ENCODE results near the gene LRRC25.

The LRRC25 gene

DNA sequence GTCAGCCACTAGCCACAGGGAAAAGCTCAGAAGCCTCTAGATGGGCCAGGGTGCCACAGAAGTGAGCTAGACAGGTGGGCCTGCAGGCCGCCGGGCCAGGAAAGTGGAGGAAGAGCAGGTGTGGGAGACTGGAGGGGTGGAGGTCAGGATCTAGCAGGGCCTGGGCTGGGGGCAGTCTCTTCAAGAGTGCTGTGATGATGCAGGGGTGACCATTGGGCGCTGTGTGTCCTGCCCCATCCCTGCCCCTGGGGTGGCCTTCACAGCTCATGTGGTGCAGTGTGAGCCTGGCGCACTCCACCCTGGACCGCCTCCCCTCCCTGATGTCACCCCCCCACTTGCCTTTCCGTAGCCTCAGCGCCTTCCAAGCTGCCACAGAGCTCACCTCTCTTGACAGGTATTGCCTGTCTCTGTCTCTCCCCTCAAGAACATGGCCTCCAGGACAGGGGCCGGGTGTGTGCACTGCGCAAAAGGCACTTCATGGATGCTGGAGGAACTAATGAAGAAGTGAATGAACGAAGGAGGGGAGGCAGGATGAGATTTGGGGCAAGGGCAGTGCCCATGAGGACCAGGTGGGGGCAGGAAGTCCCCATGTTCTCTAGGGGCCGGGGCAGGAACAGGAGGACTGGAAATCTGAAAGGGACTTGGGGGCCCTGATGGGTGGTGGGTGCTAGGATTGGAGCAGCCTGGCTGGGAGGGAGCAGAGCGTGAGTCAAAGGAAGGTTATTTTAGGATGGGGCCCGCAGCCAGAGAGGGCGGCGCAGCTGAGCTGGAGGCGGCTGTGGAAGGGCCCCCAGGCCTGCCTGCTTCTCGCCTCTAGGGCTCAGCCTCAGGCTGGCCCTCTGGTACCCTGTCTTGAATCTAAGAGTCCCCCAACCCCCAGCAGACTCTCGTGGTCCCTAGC is 28.3 kb upstream of the LRRC25 start:
- in situ Hi-C loops (cut with HindIII; ENCODE audit: low sequenced_read_pairs) = no loop called here

DNA sequence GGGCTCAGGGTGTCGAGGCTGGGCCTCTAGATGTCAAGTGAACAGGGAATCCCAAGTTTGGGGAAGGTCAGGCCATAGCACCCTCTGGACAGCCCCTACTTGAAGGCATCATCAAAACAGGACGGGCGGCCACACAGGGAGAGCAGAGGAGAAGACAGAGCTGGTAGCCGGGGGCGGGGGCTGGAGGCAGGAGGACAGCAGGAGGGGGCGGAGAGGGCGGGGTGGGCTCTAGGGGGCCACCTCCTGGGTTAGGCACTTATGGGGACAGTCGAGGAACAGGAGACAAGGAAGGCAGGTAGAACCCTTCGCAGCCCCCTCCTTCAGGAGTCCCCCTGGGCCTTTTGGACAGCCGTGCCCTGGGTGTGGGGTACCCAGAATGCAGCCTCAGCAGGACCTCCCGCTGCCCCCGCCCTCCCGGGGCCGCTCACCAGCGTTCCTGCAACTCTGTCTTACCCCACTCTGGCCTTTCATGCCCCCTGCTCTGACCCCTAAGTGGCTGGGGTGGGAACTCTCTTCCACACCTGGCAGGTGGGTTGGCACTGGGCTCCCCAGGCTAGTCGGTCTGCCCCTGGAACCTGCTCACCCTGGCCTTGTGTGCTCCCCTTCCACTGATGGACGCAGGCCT is 27.6 kb upstream of the LRRC25 start:
- in situ Hi-C loops (cut with HindIII; ENCODE audit: low sequenced_read_pairs) = no loop called here

DNA sequence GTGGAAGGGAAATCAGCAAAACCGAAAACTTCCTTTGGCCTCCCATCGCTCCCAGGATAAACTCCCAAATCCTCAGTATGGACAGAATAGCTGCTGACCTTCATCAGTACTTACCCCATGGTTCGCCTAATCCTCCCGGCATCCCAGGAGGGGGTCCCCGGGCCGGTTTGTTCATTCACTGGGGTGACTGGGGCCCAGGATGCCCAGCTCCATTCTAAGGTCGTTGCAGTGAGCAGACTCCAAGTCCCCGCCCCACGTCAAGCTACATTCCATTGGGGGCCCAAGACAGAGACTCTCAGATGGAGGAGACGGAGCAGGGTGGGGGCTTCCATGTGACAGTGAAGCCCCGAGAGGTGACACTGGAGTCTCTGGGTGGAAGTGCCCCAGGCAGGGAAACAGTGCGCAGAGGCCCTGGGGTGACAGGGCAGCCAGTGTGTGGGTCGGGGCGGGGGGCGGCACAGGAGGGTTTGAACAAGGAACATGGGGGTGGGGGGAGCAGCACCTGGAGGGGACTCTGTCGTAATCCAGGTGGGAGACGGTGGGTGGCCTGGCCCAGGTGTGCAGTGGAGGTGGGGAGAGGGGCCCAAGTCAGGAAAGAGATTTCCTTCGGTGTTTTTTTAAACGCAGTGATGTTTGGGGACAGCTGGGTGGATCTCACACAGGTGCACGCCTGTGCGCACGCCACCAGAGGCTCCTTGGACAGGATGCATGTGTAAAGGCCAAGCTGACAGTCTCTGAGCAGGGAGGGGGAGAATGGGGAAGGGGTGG is 26.9 kb upstream of the LRRC25 start:
- in situ Hi-C loops (cut with HindIII; ENCODE audit: low sequenced_read_pairs) = no loop called here

DNA sequence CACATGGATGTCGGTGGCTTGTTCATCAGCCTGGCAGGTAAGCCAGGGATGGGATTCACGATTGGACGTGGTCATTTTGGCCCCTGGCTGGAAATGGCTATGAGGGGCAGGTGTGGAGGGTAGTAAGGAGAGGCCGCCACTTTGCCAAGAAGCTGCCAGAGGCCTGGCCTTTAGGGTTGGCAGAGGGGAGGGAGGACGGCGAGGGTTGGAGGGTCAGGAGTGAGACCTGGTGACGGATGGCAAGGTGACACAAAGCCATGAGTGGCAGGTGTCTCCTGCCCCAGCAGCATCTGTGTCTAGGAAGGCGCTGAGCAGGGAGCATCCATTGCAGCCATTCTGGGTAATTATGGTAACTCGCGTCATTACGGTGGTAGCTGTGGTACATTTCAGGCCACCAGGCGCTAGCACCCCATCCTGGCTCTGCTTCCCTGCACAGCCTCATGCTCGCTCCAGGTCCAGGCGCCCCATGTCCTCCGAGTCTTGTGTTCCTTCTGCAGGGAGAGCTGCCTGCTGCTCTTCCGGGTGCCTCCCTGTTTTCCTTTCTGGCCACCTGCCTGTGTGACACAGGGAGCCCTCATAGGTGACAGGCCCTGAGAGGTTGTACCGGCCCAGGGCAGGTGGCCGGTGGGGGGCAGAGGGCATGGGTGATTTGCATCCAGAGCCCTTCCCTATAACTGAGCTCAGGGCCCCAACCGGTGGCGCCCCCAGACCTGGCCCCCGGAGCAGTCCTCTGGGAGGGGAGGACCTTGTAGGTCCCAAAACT is 26.0 kb upstream of the LRRC25 start:
- in situ Hi-C loops (cut with HindIII; ENCODE audit: low sequenced_read_pairs) = no loop called here

DNA sequence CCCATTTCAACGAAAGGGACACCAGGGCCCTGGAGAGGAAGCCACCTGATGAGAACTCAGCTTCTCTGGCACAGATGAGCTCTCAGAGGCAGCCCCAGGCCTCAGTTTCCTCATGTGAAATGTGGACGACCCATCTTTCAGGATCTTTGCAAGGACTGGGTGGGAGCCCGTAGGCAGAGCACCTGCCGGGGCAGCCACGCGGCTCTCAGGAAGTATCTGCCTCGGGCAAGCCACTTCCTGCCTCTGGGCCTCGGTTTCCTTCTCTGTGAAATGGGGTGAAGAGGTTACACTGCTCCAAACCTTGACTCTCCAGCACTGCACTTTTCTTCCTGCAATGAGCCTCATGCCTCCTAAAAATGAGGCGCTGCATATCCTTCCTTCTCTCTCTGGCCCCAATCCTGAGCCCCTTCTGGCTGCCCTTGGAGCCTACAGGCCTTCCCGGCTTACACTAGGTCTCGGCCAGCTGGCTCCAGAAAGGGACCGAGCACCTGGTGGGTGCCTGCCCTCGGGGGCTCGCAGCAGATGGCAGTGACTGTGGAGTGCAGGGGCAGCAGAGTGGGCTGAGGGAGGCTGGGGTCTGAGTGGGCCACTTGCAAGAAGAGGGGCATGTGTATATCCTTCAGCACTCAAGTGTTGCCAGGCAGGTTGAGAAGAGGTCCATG is 25.2 kb upstream of the LRRC25 start:
- in situ Hi-C loops (cut with HindIII; ENCODE audit: low sequenced_read_pairs) = no loop called here

DNA sequence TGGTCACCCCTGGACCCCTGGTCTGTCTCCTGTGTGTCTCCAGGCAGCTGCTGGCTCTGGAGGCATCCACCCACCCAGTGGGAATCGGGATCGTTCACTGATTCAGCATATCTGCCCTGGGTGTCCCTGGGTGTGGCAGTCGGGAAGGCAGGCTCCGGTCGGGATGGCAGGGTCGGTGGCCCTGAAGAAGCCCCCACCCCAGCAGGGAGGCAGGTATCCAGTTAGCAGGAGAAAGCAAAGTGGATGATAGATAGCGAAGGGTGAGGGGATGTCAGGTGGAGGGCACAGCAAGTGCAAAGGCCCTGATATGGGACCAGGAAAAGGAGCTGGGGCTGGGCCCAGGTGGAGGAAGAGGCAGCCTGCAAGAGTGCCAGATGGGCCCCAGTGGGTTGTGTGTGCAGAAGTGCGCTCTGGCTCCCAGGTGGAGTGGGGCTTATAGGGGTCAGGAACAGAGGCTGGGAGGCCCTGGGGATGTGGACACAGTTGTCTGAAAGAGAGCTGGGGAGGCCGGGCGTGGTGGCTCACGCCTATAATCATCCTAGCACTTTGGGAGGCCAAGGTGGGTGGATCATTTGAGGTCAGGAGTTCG is 24.0 kb upstream of the LRRC25 start:
- in situ Hi-C loops (cut with HindIII; ENCODE audit: low sequenced_read_pairs) = no loop called here

DNA sequence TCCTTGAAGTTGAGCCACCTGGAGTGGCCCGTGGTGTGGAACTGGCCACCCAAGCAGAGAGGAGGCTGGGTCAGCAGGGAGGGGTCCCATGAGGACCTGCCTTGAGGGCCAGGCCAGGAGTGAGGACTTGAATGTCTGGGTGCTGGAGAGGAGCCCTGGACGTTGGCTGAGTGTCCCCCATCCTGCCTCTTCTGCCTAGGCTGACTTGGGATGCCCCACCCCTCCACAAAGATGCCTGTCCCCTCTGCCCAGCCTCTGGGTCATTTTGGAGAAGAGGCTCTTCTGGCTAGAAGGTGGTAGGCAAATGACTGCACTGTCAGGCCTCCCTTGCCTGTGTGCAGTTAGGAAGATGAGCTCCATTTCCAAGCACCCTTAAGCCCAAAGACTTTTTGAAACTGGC is 23.5 kb upstream of the LRRC25 start:
- in situ Hi-C loops (cut with HindIII; ENCODE audit: low sequenced_read_pairs) = no loop called here

DNA sequence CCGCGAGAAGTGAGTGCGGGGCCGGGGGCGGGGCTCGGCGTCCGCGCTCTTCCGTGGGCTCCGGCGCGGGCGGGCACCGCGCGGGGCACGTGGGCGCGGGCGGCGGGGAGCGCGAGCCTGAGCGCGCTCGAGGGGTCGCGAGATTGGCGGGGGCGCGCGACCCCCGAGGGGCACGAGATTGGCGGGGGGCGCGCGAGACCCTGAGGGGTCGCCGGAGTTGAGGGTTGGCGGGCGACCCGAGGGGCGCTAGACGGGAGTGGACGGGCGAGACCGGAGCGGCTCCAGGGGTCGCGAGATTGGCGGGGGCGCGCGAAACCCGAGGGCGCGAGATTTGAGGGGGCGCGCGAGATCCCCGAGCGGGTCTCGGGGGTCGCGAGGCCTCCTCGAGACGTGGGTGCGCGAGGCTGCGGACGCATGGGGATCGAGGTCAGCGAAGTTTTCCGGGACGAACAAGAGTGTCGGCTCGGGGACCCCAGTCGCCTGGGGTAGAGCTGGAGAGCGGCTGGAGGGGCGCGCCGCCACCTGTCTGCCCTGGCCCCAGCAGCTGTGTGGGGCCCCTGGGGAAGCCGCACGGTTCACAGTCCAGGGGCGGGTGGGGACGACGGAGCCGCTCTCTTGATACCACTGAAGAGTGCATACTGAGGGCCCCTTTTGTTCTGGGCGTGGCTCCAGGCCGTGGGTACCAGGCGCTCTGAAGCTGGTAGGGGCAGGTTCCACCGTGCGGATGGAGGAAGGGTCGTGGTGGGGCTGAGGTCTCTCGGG is 22.5 kb upstream of the LRRC25 start:
- in situ Hi-C loops (cut with HindIII; ENCODE audit: low sequenced_read_pairs) = no loop called here

DNA sequence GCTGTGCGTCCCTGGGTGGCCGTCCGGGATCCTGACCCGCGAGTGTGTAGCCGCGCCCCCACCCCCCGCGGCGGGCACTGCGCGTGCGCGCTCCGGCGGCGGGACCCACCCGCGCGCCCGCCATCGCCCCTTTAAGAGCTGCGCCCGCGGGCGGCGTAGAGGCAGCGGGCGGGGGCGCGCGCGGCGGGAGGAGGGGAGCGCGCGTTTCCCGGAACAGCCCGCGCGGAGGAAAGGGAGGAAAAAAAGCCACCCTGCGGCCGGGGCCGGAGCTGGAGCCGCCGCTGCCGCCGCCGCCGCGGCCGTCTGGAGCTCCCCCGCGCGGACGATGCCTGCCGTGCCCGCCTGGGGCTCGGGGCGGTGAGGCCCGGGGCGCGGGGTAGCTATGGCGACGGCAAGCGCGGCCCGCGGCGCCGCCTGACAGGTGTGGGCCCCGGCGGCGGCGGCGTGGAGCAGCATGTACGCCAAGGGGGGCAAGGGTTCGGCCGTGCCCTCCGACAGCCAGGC is 21.8 kb upstream of the LRRC25 start, which contains the start of gene SSBP4:
SSBP4 (plus strand) TSS at position 204 of the 504 bp plus-strand sequence; CDS start at position 455, 251 bp downstream.
- in situ Hi-C loops (cut with HindIII; ENCODE audit: low sequenced_read_pairs) = no loop called here

DNA sequence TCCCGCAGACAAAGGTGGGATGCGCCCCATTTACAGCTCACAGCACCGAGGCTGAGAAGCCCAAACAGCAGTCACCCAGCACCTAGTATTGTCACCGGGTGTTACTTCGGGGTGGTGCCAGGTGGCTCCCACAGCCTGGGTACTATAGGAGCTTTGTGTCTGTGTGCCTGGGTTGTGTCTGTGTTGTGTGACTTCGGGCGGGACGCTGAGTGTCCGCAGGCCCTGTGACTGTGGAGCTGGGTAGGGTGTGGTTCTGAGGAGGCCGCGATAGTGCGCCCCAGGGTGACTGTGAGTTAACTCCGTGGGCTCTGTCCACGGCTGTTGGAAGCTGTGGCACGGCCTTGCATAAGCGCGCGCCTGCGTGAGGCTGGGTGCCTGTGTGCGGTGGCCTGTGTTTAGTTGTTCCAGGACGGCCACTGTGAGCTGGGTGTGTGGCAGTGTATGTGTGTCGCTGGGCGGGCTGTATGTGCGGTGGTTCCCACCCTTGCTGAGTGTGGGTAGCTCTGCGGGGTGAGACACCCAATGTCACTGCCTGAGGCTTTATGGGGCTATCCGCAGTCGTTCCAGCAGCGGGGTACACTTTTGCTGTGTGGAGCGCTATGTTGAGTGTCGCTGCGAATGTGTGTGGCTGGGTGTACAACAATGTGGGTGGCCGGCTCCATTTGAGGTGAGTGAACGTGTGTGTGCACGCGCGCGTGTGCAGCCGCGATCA is 21.2 kb upstream of the LRRC25 start:
- in situ Hi-C loops (cut with HindIII; ENCODE audit: low sequenced_read_pairs) = no loop called here

DNA sequence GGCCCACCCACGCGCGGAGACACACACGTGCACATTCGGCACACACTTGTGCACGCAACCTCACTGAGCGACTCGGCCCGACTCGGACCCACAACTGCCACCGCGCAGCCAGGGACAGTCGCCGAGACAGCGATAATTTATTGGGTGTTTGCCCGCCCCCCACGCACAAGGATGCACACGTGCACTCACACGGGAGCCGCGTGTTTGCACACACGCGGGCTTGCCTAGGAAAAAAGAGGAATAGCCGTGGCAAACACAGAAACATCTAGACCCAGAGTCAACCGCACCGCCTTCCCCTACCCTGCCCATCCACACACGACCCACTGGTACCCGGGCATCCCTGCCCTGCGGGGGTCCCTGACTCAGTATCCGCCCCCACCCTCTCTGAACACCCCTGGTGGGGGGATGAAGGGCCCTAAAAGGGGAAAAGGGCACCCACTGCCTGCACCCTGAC is 20.6 kb upstream of the LRRC25 start:
- in situ Hi-C loops (cut with HindIII; ENCODE audit: low sequenced_read_pairs) = no loop called here

DNA sequence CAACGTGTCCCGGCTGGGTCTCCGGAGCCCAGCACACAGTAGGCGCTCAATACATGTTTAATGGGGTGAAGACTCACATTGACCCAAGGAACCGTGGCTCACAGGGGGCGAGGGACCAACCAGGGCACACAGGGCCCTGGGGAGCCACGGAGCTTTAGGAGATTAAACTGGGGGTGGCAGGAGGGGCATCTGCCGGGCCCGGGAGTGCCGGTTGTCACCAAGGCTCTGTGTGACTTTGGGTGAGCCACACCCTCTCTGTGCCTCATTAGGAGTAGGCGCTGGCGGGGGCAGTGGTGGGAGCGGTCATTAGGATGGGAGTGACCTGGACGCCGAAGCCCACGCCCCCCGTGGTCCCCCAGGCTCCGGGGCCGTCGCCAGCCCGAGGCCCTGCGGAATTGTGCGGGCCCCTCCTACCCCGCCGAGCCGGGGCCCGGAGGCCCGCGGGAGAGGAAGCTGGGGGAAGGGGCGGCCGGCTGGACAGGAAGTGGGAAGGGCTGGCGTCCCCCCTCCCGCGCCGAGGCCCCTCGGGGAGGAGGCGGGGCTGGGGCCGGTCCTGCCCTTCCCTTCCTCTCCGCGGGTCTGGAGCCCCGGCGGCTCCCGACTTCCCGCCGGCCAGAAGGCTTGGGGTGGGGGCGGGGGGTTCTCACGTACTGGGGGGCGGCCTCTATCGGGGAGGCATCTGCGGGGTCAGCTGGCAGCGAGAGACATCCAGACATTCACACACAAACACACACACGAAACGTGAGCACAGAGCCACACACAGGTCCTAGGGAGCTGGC is 20.0 kb upstream of the LRRC25 start:
- in situ Hi-C loops (cut with HindIII; ENCODE audit: low sequenced_read_pairs) = no loop called here

DNA sequence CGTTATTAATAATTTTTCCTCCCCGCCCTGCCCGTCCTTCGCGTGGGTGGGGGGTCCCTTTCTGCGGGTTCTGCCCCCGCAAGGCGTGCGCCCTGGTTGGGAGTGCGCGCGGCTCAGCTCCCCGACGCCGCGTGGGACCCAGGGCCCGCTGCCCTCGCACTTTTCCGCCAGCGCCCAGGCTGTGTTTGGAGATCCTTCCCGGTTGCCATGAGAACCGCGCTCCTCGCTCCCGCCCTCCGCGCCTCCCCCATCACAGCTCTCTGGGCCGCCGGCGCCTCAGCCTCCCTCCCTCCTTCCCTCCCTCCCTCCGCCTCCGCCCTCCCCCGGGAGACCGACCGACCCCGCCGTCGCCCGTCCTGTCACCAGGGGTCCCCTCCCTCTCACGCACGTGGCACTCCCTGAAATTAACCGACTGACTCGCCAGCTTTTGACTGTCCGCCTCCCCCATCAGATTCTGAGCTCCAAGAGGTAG is 19.4 kb upstream of the LRRC25 start:
- in situ Hi-C loops (cut with HindIII; ENCODE audit: low sequenced_read_pairs) = no loop called here

DNA sequence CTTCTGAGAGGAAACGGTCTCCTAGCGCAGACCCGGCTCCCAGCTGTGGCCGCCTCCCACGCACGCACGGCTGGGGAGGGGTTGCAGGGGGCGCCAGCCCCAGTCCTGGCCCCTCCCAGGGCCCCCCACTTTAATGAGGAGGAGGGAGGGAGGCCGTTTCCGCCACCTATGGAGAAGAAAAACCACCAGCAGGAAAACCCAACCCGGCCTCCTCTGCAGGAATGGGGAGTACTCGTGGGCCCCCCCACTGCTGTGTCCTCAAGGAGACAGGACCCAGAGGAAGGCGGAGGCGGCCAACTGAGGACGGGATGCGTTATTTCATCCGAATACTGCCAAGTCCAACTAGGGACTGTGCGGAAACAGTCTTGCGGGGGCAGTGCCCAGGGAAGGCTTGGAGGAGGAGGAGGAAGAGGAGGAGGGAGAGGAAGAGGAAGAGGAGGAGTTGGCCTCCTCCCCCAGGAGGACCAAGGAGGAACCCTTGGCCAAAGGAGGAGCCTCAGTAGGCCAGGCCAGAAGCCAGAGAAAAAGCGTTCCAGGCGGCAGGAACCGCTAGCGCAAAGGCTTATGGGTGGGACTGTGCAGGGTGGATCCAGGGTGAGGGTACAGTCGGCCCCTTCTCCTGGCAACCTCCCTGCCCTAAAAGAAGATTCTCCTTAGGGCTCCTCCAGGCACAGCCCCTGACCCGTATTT is 17.9 kb upstream of the LRRC25 start:
- in situ Hi-C loops (cut with HindIII; ENCODE audit: low sequenced_read_pairs) = no loop called here

DNA sequence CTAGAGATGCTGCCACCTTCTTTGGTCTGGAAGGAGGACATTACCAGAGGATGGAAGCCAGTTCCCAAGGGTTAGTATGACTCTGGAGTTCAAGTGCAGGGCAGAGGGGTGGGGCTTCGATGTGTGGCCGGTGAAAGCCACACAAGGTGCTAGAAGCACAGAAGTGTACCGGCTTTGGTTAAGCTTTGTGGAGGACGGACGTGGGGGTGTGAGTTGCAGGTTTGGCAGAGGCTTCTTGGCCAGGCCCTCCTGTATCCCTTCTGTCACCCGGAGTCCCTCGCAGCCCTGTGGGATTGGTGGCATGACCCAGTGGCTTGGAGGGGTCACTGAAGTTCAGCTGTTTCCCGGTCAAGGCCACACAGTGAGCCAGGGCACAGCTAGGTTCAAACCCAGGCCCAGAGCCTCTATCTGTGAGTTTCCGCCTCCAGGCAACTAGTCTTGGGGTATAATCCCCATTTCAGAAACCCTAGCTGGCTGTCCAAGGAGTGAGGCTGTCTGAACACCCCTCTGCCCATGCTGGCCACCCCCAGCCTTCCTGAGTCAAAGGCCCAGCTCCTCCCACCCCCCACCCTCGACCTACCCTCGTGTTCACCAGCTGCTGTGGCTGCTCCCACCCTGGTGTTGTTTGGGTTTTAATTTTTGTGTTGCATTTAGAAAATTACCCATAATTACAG is 17.2 kb upstream of the LRRC25 start:
- in situ Hi-C loops (cut with HindIII; ENCODE audit: low sequenced_read_pairs) = no loop called here

DNA sequence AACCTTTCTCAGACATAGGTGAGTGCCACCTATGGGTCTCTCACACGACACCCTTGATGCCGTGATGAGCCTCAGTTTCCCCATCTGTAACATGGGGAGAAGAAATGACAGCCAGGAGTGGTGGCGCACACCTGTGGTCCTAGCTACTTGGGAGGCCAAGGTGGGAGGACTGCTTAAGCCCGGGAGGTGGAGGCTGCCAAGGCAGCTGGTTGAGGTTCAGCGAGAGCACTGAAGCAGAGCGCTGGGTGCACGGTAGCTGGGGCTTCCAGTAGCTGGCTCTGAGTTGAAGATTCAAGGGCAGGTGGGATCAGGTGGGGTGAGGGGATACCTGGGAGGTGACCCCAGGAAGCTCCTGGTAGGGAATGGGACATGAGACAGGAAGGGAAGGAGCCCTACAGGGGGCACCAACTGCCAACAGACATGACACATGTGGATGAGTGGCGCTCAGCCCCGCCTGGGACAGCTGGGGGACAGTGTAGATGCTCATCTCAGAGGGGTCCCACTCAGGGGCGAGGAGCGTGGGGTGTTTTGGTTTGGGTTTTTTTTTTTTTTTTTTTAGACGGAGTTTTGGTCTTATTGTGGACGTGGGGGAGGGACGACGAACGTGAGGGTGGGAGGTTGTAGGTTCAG is 15.3 kb upstream of the LRRC25 start:
- in situ Hi-C loops (cut with HindIII; ENCODE audit: low sequenced_read_pairs) = no loop called here

Measured in endothelial cell of hepatic sinusoid (primary cell).